Endothelial cell of umbilical vein (primary cell): ENCODE results near the gene LCMT1. TPM values are rescaled to one million over a fixed set of nuclear protein-coding genes. Genes with fewer than 3 reads are reported as not detected.

Experiments used
- BruUV-seq: library from RNA; stranded (reverse); fragments of 400-500 nt; replicated peaks from 2 replicates; lab custom pipeline; 2021; lab: Mats Ljungman, UMichigan
- CTCF ChIA-PET: fragments of 300-600, 350-600 bp; sonication (Branson Sonifier 250); formaldehyde crosslinking; loops from one replicate; lab custom pipeline; 2021; ENCODE audit warnings: antibody characterized with exemption, inconsistent platforms; lab: Charles Lee
- POLR2A ChIA-PET: fragments of 300-600, 350-600 bp; sonication (Branson Sonifier 250); formaldehyde crosslinking; loops from one replicate; lab custom pipeline; 2021; ENCODE audit warnings: antibody characterized with exemption, inconsistent platforms; lab: Charles Lee
- DNase-seq: peaks from one replicate; pipeline ENCODE4 v3.0.0-alpha.2; 2011; ENCODE audit warnings: low read depth, low spot score
- FAIRE-seq: peaks from 2 replicates; lab custom pipeline; 2011; peaks lifted over from hg19 to GRCh38; lab: Jason Lieb, UNC
- H2AFZ ChIP-seq: 2 replicates; pipeline ENCODE4 v1.6.0; 2012; ENCODE audit warnings: low read depth, low read length, control low read depth, inconsistent platforms
- H3K27ac ChIP-seq: 2 replicates; pipeline ENCODE4 v1.5.1; 2011; ENCODE audit warnings: low read depth, mild to moderate bottlenecking, control low read depth, low read length, moderate library complexity; ENCODE audit not compliant: insufficient read depth
- H3K27me3 ChIP-seq, 2 experiments: 2 replicates each; pipeline versions ENCODE4 v1.6.0 to v1.6.1; 2011; ENCODE audit warnings: low read length in 2 of 2, mixed read lengths in 1 of 2; ENCODE audit not compliant: control insufficient read depth in 2 of 2, insufficient read depth in 2 of 2
- H3K36me3 ChIP-seq, 2 experiments: 2 replicates in 1 of 2; 3 replicates in 1 of 2; pipeline ENCODE4 v1.5.1; 2011; ENCODE audit warnings: low read length in 2 of 2, mild to moderate bottlenecking in 1 of 2, moderate library complexity in 1 of 2; ENCODE audit not compliant: control insufficient read depth in 2 of 2, insufficient read depth in 2 of 2; ENCODE audit errors: extremely low read depth in 1 of 2
- H3K4me1 ChIP-seq: 3 replicates; pipeline ENCODE4 v1.5.1; 2011; ENCODE audit warnings: mild to moderate bottlenecking, low read length; ENCODE audit not compliant: control insufficient read depth, insufficient read depth; ENCODE audit errors: extremely low read depth
- H3K4me2 ChIP-seq: 2 replicates; pipeline ENCODE4 v1.6.1; 2011; ENCODE audit warnings: low read length, control low read depth, mixed read lengths; ENCODE audit not compliant: insufficient read depth
- H3K4me3 ChIP-seq, 3 experiments: fragments of 200-600 bp in 1 of 3; sonication (generic), shearing (Covaris generic) in 1 of 3; replicated peaks in 1 of 3; 2 replicates each; pipeline ENCODE4 v1.5.1; 2011 to 2016; ENCODE audit warnings: control low read depth in 3 of 3, low read length in 3 of 3, mild to moderate bottlenecking in 2 of 3, inconsistent platforms in 1 of 3, low read depth in 1 of 3, moderate library complexity in 1 of 3; ENCODE audit not compliant: insufficient read depth in 1 of 3
- H3K79me2 ChIP-seq: 2 replicates; pipeline ENCODE4 v1.6.0; 2012; ENCODE audit warnings: low read length, inconsistent platforms; ENCODE audit not compliant: control insufficient read depth, insufficient read depth
- H3K9ac ChIP-seq: replicated peaks from 2 replicates; pipeline ENCODE3; 2011; ENCODE audit warnings: low read length, control low read depth; ENCODE audit not compliant: insufficient read depth; ENCODE audit errors: extremely low read depth
- H3K9me1 ChIP-seq: replicated peaks from 3 replicates; pipeline ENCODE4 v1.6.0; 2011; ENCODE audit warnings: mild to moderate bottlenecking, low read length; ENCODE audit not compliant: control insufficient read depth, insufficient read depth; ENCODE audit errors: extremely low read depth
- H3K9me3 ChIP-seq: replicated peaks from 2 replicates; pipeline ENCODE4 v1.5.1; 2012; ENCODE audit warnings: low read length, inconsistent platforms; ENCODE audit not compliant: control insufficient read depth, insufficient read depth
- H4K20me1 ChIP-seq: replicated peaks from 2 replicates; pipeline ENCODE3; 2011; ENCODE audit warnings: mild to moderate bottlenecking, low read length; ENCODE audit not compliant: control insufficient read depth, insufficient read depth; ENCODE audit errors: extremely low read depth
- EZH2 ChIP-seq: IDR thresholded peaks from 2 replicates; pipeline ENCODE4 v1.6.1; 2012; ENCODE audit warnings: borderline replicate concordance, low read depth, mild to moderate bottlenecking, moderate library complexity, low read length, inconsistent platforms; ENCODE audit not compliant: severe bottlenecking
- FOS ChIP-seq: IDR thresholded peaks from 2 replicates; pipeline ENCODE4 v1.6.1; 2011; ENCODE audit warnings: mild to moderate bottlenecking, low read length, moderate library complexity, borderline replicate concordance; ENCODE audit not compliant: insufficient read depth
- GATA2 ChIP-seq: IDR thresholded peaks from 2 replicates; pipeline ENCODE4 v1.7.0; 2011; ENCODE audit warnings: low read depth, mild to moderate bottlenecking, moderate library complexity, mixed read lengths, low read length; ENCODE audit not compliant: insufficient read length, insufficient read depth
- JUN ChIP-seq: IDR thresholded peaks from 2 replicates; pipeline ENCODE4 v1.6.1; 2011; ENCODE audit warnings: borderline replicate concordance, low read depth; ENCODE audit not compliant: insufficient read length, insufficient read depth
- MYC ChIP-seq: IDR thresholded peaks from one replicate; pipeline ENCODE4 v1.6.1; 2011; ENCODE audit warnings: mild to moderate bottlenecking, low read depth, low read length
- POLR2A ChIP-seq: IDR thresholded peaks from 2 replicates; pipeline ENCODE4 v1.6.1; 2012; ENCODE audit warnings: low read depth, mild to moderate bottlenecking, control low read depth, low read length
- POLR2AphosphoS5 ChIP-seq: IDR thresholded peaks from 2 replicates; pipeline ENCODE4 v1.6.1; 2012; ENCODE audit warnings: low read depth, mild to moderate bottlenecking, control low read depth, low read length, moderate library complexity; ENCODE audit not compliant: insufficient read depth
- dilution Hi-C: fragments of 300-500 bp; cut with MboI; formaldehyde crosslinking; loops from one replicate; pipeline ENCODE4 v1.15.0; 2019; ENCODE audit warnings: low sequenced_read_pairs; ENCODE audit not compliant: extremely low pct_ligation_motif_present
- intact Hi-C: fragments of 100-400 bp; cut with micrococcal nuclease; formaldehyde crosslinking; loops from one replicate; pipeline ENCODE4 v1.10.0; 2022
- polyA plus RNA-seq, 4 experiments: library from polyadenylated mRNA; depleted of rRNA in 3 of 4; stranded (reverse) in 3 of 4; unstranded in 1 of 4; fragments of >200 nt; gene quantifications; 2 replicates each; pipeline versions ENCODE4 v1.2.1 to v1.2.3, GENCODE V29; 2011 to 2012; ENCODE audit warnings: missing spikeins in 1 of 4
- total RNA-seq: library from RNA; stranded (reverse); gene quantifications from 2 replicates; pipeline ENCODE4 v1.2.3, GENCODE V29; 2021
- TF ChIP-seq, protein P1 (sequence below): IDR thresholded peaks from 2 replicates; pipeline ENCODE4 v1.6.1; 2011; ENCODE audit not compliant: insufficient read depth, insufficient read length
- TF ChIP-seq, protein P2 (sequence below), 2 donors: IDR thresholded peaks; 1 replicate in 1 of 2; 2 replicates in 1 of 2; pipeline ENCODE4 v1.5.1; 2011; ENCODE audit warnings: low read length in 2 of 2, mild to moderate bottlenecking in 2 of 2, moderate library complexity in 2 of 2, control low read depth in 1 of 2, inconsistent platforms in 1 of 2, low read depth in 1 of 2; ENCODE audit not compliant: insufficient read depth in 1 of 2; ENCODE audit errors: extremely low read depth in 1 of 2

The LCMT1 gene
- total and polyA plus RNA-seq, 2 donors (not counting 3 experiments of a cell fraction or from before 2014, with no cell fraction given): 23.5 to 36.2 TPM

GRCh38 chr16:25092441-25092840 is 19.1 kb upstream of the LCMT1 start:
- Histone ChIP-seq H3K27ac (no peak overlapping the region), H3K9ac (no peak overlapping the region), H3K4me2 (no peak overlapping the region), H4K20me1 (no peaks in the 10 kb centered on the region), H3K36me3 (no peaks in the 10 kb centered on the region), H3K9me1 (no peaks in the 10 kb centered on the region), H3K79me2 (no peaks in the 10 kb centered on the region), H3K27me3 (peaks cover 15 to 16% of the 10 kb centered on the region in 2 experiments), H3K4me1 (no peaks in the 10 kb centered on the region), H3K9me3 (no peaks in the 10 kb centered on the region), H3K4me3 (no peak overlapping the region), H2AFZ (no peak overlapping the region)
- DNase-seq: no peak
- BruUV-seq: no TSS peak
- intact Hi-C loops (no loop called here), dilution Hi-C loops (no loop called here)
- no peak for TF ChIP-seq POLR2A
- TF ChIP-seq GATA2: no peak
- TF ChIP-seq FOS: no peak
- TF ChIP-seq, protein P1, sequence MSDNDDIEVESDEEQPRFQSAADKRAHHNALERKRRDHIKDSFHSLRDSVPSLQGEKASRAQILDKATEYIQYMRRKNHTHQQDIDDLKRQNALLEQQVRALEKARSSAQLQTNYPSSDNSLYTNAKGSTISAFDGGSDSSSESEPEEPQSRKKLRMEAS: no peak
- TF ChIP-seq POLR2AphosphoS5: no peak
- TF ChIP-seq JUN: no peak
- TF ChIP-seq, protein P2, sequence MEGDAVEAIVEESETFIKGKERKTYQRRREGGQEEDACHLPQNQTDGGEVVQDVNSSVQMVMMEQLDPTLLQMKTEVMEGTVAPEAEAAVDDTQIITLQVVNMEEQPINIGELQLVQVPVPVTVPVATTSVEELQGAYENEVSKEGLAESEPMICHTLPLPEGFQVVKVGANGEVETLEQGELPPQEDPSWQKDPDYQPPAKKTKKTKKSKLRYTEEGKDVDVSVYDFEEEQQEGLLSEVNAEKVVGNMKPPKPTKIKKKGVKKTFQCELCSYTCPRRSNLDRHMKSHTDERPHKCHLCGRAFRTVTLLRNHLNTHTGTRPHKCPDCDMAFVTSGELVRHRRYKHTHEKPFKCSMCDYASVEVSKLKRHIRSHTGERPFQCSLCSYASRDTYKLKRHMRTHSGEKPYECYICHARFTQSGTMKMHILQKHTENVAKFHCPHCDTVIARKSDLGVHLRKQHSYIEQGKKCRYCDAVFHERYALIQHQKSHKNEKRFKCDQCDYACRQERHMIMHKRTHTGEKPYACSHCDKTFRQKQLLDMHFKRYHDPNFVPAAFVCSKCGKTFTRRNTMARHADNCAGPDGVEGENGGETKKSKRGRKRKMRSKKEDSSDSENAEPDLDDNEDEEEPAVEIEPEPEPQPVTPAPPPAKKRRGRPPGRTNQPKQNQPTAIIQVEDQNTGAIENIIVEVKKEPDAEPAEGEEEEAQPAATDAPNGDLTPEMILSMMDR (IDR thresholded peaks at IDR 0.05; ENCODE audit: extremely low read depth in 1 of 2, insufficient read depth in 1 of 2, low read depth in 1 of 2, low read length in 2 of 2): no peak
- no peak for TF ChIP-seq EZH2
- no peak for TF ChIP-seq MYC
- no peak for FAIRE-seq
- ChIA-PET CTCF (no interaction called here), POLR2A (no interaction called here)
